C4-2B (cell line): ENCODE results near the gene SMIM22.

Experiments used
- CTCF ChIP-seq: fragments of 450-650 bp; conservative IDR thresholded peaks from 2 replicates; pipeline ENCODE4 v1.5.1; 2017; ENCODE audit warnings: mild to moderate bottlenecking
- ZFX ChIP-seq: fragments of 450-650 bp; IDR thresholded peaks from 2 replicates; pipeline ENCODE4 v1.6.1; 2017

- TF ChIP-seq CTCF (no peak), ZFX (no peak)
Observed at GRCh38 chr16:4775005-4775404, 20.2 kb upstream of the SMIM22 start.
